H9 (cell line): ENCODE results near the gene ZNF446. TPM values are rescaled to one million over a fixed set of nuclear protein-coding genes. Genes with fewer than 3 reads are reported as not detected.

Experiments
- DNase-seq: peaks from one replicate; pipeline ENCODE4 v3.0.0-alpha.2; 2017
- H2AFZ ChIP-seq: one replicate; pipeline ENCODE4 v1.6.1; 2013; ENCODE audit warnings: mild to moderate bottlenecking, low read length, control low read depth, moderate library complexity
- H2AK5ac ChIP-seq: 2 replicates; pipeline ENCODE4 v1.6.1; 2013; ENCODE audit warnings: low read length, control low read depth, mixed read lengths; ENCODE audit not compliant: insufficient read length
- H2BK120ac ChIP-seq: one replicate; pipeline ENCODE4 v1.6.1; 2013; ENCODE audit warnings: low read depth, mild to moderate bottlenecking, low read length, control low read depth, inconsistent platforms; ENCODE audit not compliant: poor library complexity, severe bottlenecking
- H2BK12ac ChIP-seq: 2 replicates; pipeline ENCODE4 v1.6.1; 2013; ENCODE audit warnings: low read length, control low read depth, mixed read lengths, low read depth; ENCODE audit not compliant: insufficient read length
- H2BK15ac ChIP-seq: 2 replicates; pipeline ENCODE4 v1.6.1; 2013; ENCODE audit warnings: low read depth, low read length, control low read depth
- H2BK20ac ChIP-seq: one replicate; pipeline ENCODE4 v1.6.1; 2013; ENCODE audit warnings: low read depth, mild to moderate bottlenecking, low read length, control low read depth, inconsistent platforms; ENCODE audit not compliant: poor library complexity, severe bottlenecking
- H2BK5ac ChIP-seq: 2 replicates; pipeline ENCODE4 v1.6.1; 2013; ENCODE audit warnings: low read length, control low read depth, mixed read lengths; ENCODE audit not compliant: insufficient read length
- H3K14ac ChIP-seq: 2 replicates; pipeline ENCODE4 v1.6.1; 2013; ENCODE audit warnings: low read length, control low read depth; ENCODE audit not compliant: insufficient read depth
- H3K18ac ChIP-seq: 2 replicates; pipeline ENCODE4 v1.6.1; 2013; ENCODE audit warnings: low read depth, mild to moderate bottlenecking, mixed read lengths, low read length, control low read depth; ENCODE audit not compliant: insufficient read length
- H3K23ac ChIP-seq: 2 replicates; pipeline ENCODE4 v1.6.1; 2013; ENCODE audit warnings: low read length, control low read depth, mixed read lengths, low read depth; ENCODE audit not compliant: insufficient read length
- H3K23me2 ChIP-seq: 2 replicates; pipeline ENCODE4 v1.6.1; 2013; ENCODE audit warnings: low read depth, mild to moderate bottlenecking, mixed read lengths, low read length, control low read depth; ENCODE audit not compliant: insufficient read length, poor library complexity, severe bottlenecking
- H3K27ac ChIP-seq: 2 replicates; pipeline ENCODE4 v1.5.1; 2013; ENCODE audit warnings: low read length, control low read depth, mixed read lengths, low read depth; ENCODE audit not compliant: insufficient read length
- H3K27me3 ChIP-seq: 2 replicates; pipeline ENCODE4 v1.6.1; 2013; ENCODE audit warnings: low read length, control low read depth, inconsistent platforms; ENCODE audit not compliant: insufficient read depth
- H3K4ac ChIP-seq: 2 replicates; pipeline ENCODE4 v1.6.1; 2013; ENCODE audit warnings: low read depth, mild to moderate bottlenecking, control low read depth, inconsistent platforms, low read length, moderate library complexity
- H3K4me1 ChIP-seq: 2 replicates; pipeline ENCODE4 v1.6.1; 2013; ENCODE audit warnings: low read length, control low read depth, inconsistent platforms; ENCODE audit not compliant: insufficient read depth
- H3K4me2 ChIP-seq: 2 replicates; pipeline ENCODE4 v1.6.1; 2013; ENCODE audit warnings: low read length, control low read depth, mixed read lengths; ENCODE audit not compliant: insufficient read length, insufficient read depth
- H3K56ac ChIP-seq: 2 replicates; pipeline ENCODE4 v1.6.1; 2013; ENCODE audit warnings: low read depth, mild to moderate bottlenecking, mixed read lengths, low read length, control low read depth; ENCODE audit not compliant: insufficient read length
- H3K79me1 ChIP-seq: 2 replicates; pipeline ENCODE4 v1.6.1; 2013; ENCODE audit warnings: low read depth, mild to moderate bottlenecking, moderate library complexity, low read length, control low read depth, inconsistent platforms; ENCODE audit not compliant: insufficient read depth, poor library complexity, severe bottlenecking
- H3K79me2 ChIP-seq: 2 replicates; pipeline ENCODE4 v1.6.1; 2013; ENCODE audit warnings: low read length, control low read depth, inconsistent platforms; ENCODE audit not compliant: insufficient read depth
- H3K9ac ChIP-seq: 2 replicates; pipeline ENCODE4 v1.6.1; 2013; ENCODE audit warnings: low read length, control low read depth, mixed read lengths; ENCODE audit not compliant: insufficient read length; ENCODE audit errors: extremely low read depth
- H3K9me3 ChIP-seq: one replicate; pipeline ENCODE4 v1.6.1; 2013; ENCODE audit warnings: low read depth, low read length, inconsistent platforms; ENCODE audit not compliant: control insufficient read depth
- H3T11ph ChIP-seq: one replicate; pipeline ENCODE4 v1.6.1; 2013; ENCODE audit warnings: mild to moderate bottlenecking, low read length, control low read depth, inconsistent platforms
- H4K20me1 ChIP-seq: one replicate; pipeline ENCODE4 v1.6.1; 2013; ENCODE audit not compliant: control insufficient read depth, insufficient read length, insufficient read depth
- H4K5ac ChIP-seq: 2 replicates; pipeline ENCODE4 v1.6.1; 2013; ENCODE audit warnings: low read depth, mild to moderate bottlenecking, mixed read lengths, low read length, control low read depth; ENCODE audit not compliant: insufficient read length
- H4K8ac ChIP-seq: replicated peaks from 2 replicates; pipeline ENCODE4 v1.6.1; 2013; ENCODE audit warnings: low read length, control low read depth, mixed read lengths, low read depth; ENCODE audit not compliant: insufficient read length
- H4K91ac ChIP-seq: 2 replicates; pipeline ENCODE4 v1.6.1; 2013; ENCODE audit warnings: low read depth, mild to moderate bottlenecking, moderate library complexity, mixed read lengths, low read length, control low read depth; ENCODE audit not compliant: insufficient read length
- H3K27ac Mint-ChIP-seq, 3 experiments: 2 replicates in 2 of 3; 3 replicates in 1 of 3; pipeline ENCODE4 v1.8.0; 2020 to 2021; ENCODE audit warnings: mixed read lengths in 3 of 3, mild to moderate bottlenecking in 1 of 3, moderate library complexity in 1 of 3
- H3K27me3 Mint-ChIP-seq: 2 replicates; pipeline ENCODE4 v1.8.0; 2021; ENCODE audit warnings: low read depth, mild to moderate bottlenecking, moderate library complexity, mixed read lengths
- H3K36me3 Mint-ChIP-seq, 3 experiments: 2 replicates in 2 of 3; 3 replicates in 1 of 3; pipeline ENCODE4 v1.8.0; 2020 to 2021; ENCODE audit warnings: low read depth in 3 of 3, mixed read lengths in 3 of 3; ENCODE audit not compliant: insufficient read depth in 1 of 3
- H3K4me1 Mint-ChIP-seq, 2 experiments: 2 replicates each; pipeline ENCODE4 v1.8.0; 2020; ENCODE audit warnings: mixed read lengths in 2 of 2
- H3K4me3 Mint-ChIP-seq, 2 experiments: 2 replicates in 1 of 2; 3 replicates in 1 of 2; pipeline ENCODE4 v1.8.0; 2020 to 2021; ENCODE audit warnings: mild to moderate bottlenecking in 2 of 2, mixed read lengths in 2 of 2, moderate library complexity in 1 of 2
- H3K9me3 Mint-ChIP-seq, 2 experiments: 2 replicates in 1 of 2; 3 replicates in 1 of 2; pipeline ENCODE4 v1.8.0; 2020; ENCODE audit warnings: mild to moderate bottlenecking in 2 of 2, mixed read lengths in 2 of 2, moderate library complexity in 1 of 2
- WGBS: extraction: QIAGEN DNeasy Blood & Tissue Kit; methylation state at CpG from one replicate; pipeline ENCODE4 v1.1.7; 2013; ENCODE audit warnings: missing lambda C conversion rate, low lambda C conversion rate, mixed read lengths; ENCODE audit not compliant: insufficient read length; ENCODE audit errors: extremely low coverage; 5-methylcytosine and 5-hydroxymethylcytosine counted together
- total RNA-seq: library from RNA; stranded (reverse); gene quantifications from 2 replicates; pipeline ENCODE4 v1.2.1, GENCODE V29; 2021
- TF ChIP-seq, protein P1 (sequence below): fragments of 200-600 bp; sonication (generic); conservative IDR thresholded peaks from 3 replicates; pipeline ENCODE4 v1.8.0; 2021; ENCODE audit warnings: antibody characterized with exemption, mild to moderate bottlenecking

The ZNF446 gene
- total RNA-seq, 1 experiment from 2014 or later: 7.6 TPM

DNA sequence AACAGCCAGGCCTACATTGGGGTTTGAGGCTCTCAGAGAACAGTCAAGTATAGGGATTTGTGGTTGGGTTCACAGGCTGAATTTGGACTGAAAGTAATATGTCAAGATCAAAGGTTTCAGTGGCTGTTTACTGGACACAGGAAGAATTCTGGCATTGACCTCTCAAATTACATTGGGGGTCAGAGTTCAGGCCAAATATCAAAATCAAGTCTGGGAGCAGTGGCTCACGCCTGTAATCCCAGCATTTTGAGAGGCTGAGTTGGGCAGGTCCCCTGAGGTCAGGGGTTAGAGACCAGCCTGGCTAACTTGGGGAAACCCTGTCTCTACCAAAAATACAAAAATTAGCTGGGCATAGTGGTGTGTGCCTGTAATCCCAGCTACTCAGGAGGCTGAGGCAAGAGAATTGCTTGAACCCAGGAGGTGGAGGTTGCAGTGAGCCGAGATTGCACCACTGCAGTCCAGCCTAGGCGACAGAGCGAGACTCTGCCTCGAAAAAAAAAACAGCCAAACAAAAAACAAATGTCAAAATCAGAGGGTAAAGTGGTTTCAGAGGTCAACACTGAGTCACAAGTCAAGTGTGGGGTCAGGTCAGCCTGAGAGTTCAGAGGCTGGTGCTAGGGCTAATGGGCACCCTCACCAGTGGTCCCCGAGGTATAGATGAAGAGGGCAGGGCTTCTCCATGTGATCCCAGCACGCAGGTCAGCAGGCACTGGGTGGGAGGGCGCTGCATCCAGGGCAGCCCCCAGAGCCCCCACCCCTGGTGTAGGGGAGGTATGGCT, 34.1 kb downstream of the ZNF446 start:
- H3K23me2 ChIP-seq: peaks cover 4% of the 10 kb centered on the region
- no peaks in the 10 kb centered on the region for H3K79me2 ChIP-seq
- no peak overlapping the region for H4K8ac ChIP-seq
- H3K9ac ChIP-seq: no peak overlapping the region
- peaks cover 8 to 14% of the 10 kb centered on the region in 2 experiments for H3K9me3 Mint-ChIP-seq
- no peak overlapping the region for H3K56ac ChIP-seq
- H3K9me3 ChIP-seq: no peaks in the 10 kb centered on the region
- no peak overlapping the region for H4K91ac ChIP-seq
- H3K36me3 Mint-ChIP-seq: peaks cover under 1 to 8% (median 7%) of the 10 kb centered on the region in 3 experiments; a peak in 6 of 7 replicates
- no peak overlapping the region for H2AFZ ChIP-seq
- no peak overlapping the region for H3T11ph ChIP-seq
- H3K4me1 ChIP-seq: no peaks in the 10 kb centered on the region
- DNase-seq: no peak
- H2BK12ac ChIP-seq: no peak overlapping the region
- no peak overlapping the region for H3K27ac ChIP-seq
- no peak overlapping the region for H2BK15ac ChIP-seq
- peaks cover 8 to 10% of the 10 kb centered on the region in 2 experiments for H3K4me1 Mint-ChIP-seq
- H4K20me1 ChIP-seq: no peaks in the 10 kb centered on the region
- no peak overlapping the region for H3K18ac ChIP-seq
- no peak overlapping the region for H3K4me3 Mint-ChIP-seq
- peaks cover 11% of the 10 kb centered on the region for H3K27me3 Mint-ChIP-seq
- no peak overlapping the region for H3K4me2 ChIP-seq
- H3K4ac ChIP-seq: no peak overlapping the region
- TF ChIP-seq, protein P1, sequence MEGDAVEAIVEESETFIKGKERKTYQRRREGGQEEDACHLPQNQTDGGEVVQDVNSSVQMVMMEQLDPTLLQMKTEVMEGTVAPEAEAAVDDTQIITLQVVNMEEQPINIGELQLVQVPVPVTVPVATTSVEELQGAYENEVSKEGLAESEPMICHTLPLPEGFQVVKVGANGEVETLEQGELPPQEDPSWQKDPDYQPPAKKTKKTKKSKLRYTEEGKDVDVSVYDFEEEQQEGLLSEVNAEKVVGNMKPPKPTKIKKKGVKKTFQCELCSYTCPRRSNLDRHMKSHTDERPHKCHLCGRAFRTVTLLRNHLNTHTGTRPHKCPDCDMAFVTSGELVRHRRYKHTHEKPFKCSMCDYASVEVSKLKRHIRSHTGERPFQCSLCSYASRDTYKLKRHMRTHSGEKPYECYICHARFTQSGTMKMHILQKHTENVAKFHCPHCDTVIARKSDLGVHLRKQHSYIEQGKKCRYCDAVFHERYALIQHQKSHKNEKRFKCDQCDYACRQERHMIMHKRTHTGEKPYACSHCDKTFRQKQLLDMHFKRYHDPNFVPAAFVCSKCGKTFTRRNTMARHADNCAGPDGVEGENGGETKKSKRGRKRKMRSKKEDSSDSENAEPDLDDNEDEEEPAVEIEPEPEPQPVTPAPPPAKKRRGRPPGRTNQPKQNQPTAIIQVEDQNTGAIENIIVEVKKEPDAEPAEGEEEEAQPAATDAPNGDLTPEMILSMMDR: no peak
- H2BK120ac ChIP-seq: no peak overlapping the region
- H3K23ac ChIP-seq: no peak overlapping the region
- no peaks in the 10 kb centered on the region for H3K79me1 ChIP-seq
- H4K5ac ChIP-seq: no peak overlapping the region
- H2AK5ac ChIP-seq: no peak overlapping the region
- H3K27me3 ChIP-seq: no peaks in the 10 kb centered on the region
- no peak overlapping the region for H2BK20ac ChIP-seq
- H3K27ac Mint-ChIP-seq: no peak overlapping the region
- H2BK5ac ChIP-seq: no peak overlapping the region
- H3K14ac ChIP-seq: no peak overlapping the region
- no CpG with 5 or more reads among the region's 8 CpGs for WGBS
